Measurements from ENCODE around the gene LMBR1.

DNA sequence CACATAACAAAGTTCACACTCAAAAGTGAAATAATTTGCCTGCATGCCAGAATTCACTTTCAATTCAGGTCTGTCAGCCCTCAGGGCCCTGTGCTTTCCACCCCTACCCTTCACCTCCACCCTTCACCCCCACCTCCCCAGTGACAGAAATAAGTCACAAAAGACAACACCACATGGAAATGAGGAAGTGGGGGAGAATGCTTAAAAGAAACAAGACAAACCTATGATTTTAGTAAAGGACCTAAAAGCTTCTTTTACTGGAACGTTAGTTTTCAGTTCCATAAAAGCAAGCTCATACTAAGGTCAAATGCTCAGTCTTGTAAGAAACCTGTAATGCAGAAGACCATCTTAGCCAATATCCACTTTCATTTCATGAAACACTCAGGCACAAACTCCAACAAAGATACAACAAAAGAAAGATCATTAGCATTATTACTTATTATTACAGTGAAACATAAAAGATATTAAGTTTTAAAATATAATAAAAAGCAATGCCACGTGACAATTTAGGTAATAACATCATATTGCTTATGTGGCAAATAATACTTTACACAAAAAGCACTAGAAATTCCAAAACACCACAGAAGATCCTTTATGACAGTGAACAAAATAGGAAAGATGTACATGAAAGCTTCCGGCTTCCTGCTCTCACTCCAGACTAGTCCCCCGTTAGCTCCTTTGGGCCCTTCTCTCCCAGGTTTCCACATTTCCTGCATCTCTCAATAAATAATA is 112.1 kb downstream of the LMBR1 start:
- TF ChIP-seq, protein P1, sequence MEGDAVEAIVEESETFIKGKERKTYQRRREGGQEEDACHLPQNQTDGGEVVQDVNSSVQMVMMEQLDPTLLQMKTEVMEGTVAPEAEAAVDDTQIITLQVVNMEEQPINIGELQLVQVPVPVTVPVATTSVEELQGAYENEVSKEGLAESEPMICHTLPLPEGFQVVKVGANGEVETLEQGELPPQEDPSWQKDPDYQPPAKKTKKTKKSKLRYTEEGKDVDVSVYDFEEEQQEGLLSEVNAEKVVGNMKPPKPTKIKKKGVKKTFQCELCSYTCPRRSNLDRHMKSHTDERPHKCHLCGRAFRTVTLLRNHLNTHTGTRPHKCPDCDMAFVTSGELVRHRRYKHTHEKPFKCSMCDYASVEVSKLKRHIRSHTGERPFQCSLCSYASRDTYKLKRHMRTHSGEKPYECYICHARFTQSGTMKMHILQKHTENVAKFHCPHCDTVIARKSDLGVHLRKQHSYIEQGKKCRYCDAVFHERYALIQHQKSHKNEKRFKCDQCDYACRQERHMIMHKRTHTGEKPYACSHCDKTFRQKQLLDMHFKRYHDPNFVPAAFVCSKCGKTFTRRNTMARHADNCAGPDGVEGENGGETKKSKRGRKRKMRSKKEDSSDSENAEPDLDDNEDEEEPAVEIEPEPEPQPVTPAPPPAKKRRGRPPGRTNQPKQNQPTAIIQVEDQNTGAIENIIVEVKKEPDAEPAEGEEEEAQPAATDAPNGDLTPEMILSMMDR (conservative IDR thresholded peaks at IDR 0.05 in 1 of 2, IDR thresholded peaks at IDR 0.05 in 1 of 2; ENCODE audit: low read depth in 1 of 2, low read length in 2 of 2): no peak
- no peak for TF ChIP-seq EZH2 (IDR thresholded peaks at IDR 0.05; ENCODE audit: low read length, missing control alignments)

Data from fibroblast of lung (primary cell).